Measurements from ENCODE around the gene KYNU.
"Not testable (repeated sequence)": the region's sequence is repeated elsewhere in the genome, so short reads cannot be mapped to it uniquely, and the experiment has no call there.

The KYNU gene

DNA sequence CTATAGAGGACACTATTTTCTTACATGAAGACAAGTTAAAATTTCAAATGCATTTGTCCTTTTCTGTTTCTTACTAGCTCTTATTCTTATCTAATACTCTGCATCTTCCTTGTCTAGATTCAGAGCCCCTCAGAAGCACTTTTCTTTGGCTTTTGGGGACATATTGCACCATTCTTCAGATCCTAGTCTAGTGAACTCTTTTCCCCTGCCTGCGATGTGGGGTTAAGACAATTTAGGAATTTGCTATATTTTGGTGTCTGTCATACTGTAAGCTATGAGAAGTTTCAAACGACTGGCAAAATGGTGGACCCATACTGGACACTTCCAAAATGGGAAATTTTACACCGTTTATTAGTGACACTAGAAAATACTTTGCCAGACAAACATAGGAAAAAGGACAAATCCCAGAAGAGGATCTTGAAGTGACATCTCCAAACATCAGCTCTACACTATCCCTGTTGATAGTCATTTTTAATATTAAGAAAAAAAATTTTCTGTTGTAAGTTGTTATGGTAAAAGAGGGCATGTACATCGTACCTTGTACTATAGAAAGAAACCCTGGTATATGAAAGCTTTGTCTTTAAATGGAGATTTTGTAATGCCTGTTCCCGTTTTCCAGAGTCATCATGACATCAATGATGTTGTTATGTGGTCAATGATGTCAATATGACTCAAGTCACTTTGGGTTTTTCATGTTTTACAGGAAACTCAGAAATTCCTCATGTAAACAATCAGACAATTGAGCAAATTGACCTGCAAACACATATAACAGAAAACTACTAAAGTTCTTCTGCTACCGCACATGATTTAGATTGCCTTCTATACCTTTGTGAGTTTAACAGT, 4.4 kb upstream of the KYNU start:
- DNase-seq = no peak

DNA sequence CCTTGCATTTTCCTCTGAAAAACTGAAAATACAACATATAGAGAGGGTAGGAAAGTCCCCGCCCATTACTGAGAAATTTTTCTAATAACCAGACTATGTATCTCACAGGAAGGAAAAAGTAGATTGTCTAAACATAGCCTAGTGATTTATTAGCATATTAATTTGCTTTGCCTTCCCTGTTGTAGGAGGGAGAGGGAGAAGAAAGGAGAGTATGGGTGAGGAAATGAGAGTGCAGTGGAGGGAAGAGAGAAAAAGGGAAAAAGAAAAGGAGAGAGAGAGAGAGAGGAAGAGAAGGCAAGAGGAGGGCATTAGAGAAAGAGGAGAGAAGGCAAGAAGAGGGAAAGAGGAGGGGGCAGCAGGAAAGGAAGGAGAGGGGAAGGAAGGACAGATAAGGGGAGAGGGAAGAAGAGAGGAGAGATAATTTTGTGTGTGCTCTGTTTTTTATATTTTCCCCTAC, 3.6 kb upstream of the KYNU start:
- no peak for DNase-seq

DNA sequence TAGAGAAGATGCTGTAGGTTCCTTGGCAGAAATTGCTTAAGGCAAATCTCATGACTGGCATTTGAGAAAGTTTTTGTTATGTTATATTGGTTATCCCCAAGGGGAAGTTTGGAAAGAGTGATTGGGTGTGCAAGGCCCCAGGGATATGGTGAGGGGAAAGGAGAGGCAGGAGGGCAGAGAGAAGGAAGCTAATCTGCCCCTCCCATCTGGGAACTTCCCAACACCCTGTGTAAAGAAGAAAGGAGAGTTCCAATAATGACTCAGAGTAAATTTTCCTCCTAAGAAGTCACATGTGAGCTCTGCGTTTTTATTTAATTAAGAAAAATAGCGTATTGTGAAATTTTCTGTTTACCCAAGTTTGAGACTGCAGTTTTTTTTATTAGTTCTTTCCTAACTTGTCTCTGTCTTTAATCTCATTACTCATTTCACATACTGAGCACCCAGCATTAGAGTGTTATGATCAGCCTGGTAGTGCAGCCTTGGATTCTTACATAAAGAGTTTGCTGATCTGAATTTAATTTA, 3.1 kb upstream of the KYNU start:
- no peak for DNase-seq

- DNase-seq = no peak
Measured at GRCh38 chr2:142875010-142875409, 2.5 kb upstream of the KYNU start.

GRCh38 chr2:142875652-142876051, 1.8 kb upstream of the KYNU start:
- no peak for DNase-seq

DNA sequence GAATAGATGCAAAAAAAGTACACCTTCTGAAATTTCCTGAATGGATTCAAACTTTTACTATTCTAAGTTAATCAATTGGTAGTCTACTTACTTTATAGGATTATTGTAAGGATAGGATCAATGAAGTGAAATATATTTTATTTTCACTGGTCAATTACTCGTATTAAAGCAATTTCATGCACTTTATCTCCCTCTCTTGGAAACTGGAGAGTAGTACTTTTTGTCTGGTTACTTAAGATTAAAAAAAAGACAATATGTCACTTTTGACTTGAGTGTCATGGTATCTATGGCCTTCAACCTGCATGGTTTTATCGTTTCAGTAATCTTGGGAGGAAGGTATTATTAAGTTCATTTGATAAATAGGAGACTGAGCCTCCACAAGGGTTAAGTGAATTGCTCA, 1.0 kb upstream of the KYNU start:
- DNase-seq = no peak

- no peak for DNase-seq
Measured at GRCh38 chr2:142878031-142878678, 691 bp downstream of the KYNU start.

GRCh38 chr2:142879151-142879550, 1.7 kb downstream of the KYNU start:
- DNase-seq = no peak

- DNase-seq = no peak
Measured at GRCh38 chr2:142880279-142880678, 2.8 kb downstream of the KYNU start.

DNA sequence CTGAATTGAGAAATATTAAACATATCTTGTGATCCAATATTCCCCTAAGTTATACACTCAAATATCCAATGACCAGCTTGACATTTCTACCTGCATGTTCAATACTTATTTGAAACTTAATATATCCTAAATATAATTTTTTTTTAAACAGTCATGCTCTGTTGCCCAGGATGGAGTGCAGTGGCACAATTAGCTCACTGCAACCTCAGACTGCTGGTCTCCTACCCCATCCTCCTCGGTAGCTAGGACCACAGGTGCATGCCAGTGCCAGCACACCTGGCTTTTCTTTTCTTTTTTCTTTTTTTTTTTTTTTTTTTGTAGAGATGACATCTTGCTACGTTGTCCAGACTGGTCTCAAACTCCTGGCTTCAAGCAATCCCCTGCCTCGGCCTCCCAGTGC, 4.2 kb downstream of the KYNU start:
- DNase-seq = no peak

- DNase-seq = not testable (repeated sequence)
Measured at GRCh38 chr2:142882500-142882899, 5.0 kb downstream of the KYNU start.

DNA sequence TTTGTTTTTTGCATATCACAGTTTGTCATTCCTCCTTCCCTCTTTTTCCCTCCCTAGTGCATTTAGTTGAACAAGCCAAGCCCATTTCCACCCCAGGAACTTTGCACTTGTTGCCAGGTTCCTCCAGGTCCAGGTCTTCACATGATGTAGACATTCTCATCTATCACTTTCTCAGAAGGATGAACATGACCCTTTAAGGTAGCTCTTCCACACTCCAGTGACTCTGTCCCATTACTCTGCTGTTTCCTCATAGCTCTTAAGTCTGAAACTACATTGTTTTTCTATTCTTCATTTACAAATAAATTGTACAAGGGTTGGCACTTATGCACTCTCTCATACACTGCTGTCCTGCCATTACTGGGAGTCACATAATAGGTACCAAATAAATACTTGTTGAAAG, 6.1 kb downstream of the KYNU start:
- no peak for DNase-seq

DNA sequence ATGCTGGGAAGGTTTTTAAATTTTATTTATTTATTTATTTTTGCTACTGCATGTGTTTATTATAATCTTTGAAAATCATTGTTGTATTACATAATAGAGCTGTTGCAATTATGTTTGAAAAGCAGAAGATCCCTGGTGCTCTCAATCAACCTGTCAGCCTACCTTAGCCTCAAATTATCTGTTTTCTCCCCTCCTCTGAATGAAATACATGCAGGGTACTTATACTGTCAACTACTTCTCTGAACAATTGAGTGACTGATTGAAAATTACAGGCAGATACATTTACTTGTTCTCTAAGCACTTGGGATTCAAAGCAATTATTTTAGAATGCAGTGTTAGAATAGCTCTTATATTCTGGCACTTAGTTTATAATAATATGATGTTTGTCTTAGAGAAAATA, 8.1 kb downstream of the KYNU start:
- DNase-seq = no peak

GRCh38 chr2:142892715-142893114, 15.3 kb downstream of the KYNU start:
- no peak for DNase-seq

GRCh38 chr2:142893241-142893640, 15.8 kb downstream of the KYNU start:
- no peak for DNase-seq

GRCh38 chr2:142897807-142898206, 20.3 kb downstream of the KYNU start:
- no peak for DNase-seq

- DNase-seq = not testable (repeated sequence)
Measured at GRCh38 chr2:142900327-142900726, 22.9 kb downstream of the KYNU start.

DNA sequence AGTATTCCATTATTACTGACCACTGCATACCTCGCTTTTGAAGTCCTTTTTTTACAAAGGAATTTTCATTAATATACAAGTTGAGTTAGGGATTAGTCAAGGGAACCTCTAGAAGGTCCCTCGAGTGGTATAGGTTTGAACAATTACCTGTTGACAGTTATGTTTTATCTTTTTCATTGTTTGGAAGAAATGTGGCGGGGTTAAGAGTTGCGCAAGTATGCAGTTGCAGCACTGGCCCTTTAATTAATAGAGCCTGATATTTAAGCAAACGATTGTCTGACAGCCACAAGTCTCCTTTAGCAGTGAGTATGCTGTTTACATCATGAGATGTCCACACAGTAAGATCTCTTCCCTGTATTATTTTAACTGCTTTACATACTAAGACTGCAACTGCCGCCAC, 24.3 kb downstream of the KYNU start:
- DNase-seq = no peak

- DNase-seq = not testable (repeated sequence)
Measured at GRCh38 chr2:142903726-142904125, 26.3 kb downstream of the KYNU start.

- DNase-seq = no peak
Measured at GRCh38 chr2:142907653-142908052, 30.2 kb downstream of the KYNU start.

DNA sequence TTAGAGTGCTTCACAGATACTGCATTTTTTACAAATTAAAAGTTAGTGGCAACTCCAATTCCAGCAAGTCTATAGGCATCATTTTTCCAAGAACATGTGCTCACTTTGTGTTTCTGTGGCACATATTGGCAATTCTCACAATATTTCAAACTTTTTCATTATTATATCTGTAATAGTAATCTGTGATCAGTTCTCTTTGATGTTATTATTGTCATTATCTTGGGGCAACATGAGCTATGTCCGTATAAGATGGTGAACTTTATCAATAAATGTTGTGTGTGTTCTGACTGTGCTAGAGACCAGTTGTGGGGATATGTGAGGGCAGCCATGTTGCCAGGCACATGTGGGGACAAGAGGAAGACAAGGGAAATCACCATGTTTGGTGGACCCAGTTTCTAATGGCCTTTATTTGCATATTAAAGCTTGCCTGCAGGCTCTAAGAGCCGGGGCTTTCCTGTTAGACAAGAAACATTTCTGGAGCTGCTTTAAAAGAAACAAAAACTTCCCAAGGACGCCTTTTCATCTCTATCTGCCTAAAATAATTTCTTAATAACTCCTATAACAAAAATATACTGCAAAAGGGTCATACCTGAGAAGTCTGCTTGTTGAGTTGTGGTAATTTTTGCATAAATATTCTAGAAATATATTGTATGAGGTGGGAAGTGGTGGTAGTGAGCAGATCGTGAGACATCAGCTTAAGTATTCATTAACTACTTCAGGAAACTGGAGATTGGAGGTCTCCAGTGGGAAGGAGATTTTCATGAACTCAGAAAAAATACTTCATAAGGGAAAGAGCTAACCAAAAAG, 37.2 kb downstream of the KYNU start:
- no peak for DNase-seq

DNA sequence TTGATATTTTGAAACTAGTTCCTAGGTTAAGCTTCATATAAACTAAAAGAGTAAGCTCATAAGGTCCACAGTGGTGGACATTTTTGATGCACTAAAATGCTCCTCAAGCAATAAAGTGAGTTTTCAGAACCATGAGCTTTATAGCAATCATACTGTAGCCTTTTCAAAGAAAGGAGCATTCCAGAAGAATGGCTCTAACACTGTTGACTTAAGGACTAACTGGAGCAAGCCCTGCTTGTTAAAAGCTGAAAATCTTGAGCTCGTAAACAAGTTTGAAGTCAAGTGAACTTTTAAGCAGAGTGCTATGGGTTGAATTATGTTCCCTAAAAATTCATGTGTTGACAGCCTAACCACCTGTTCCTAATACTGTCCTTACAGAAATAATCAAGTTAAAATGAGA, 38.0 kb downstream of the KYNU start:
- DNase-seq = no peak

- DNase-seq = no peak
Measured at GRCh38 chr2:142918624-142919023, 41.2 kb downstream of the KYNU start.
